HepG2 (cell line): Measurements from ENCODE around the gene SKI. TPM values are rescaled to one million over a fixed set of nuclear protein-coding genes. Genes with fewer than 3 reads are reported as not detected.

Source experiments
- BRD4 ChIP-seq: sonication (generic); formaldehyde crosslinking; IDR thresholded peaks from 2 replicates; pipeline ENCODE4 v1.4.0; 2020; ENCODE audit warnings: missing genetic modification reagents
- CENPT ChIP-seq: sonication (generic); formaldehyde crosslinking; IDR thresholded peaks from 2 replicates; pipeline ENCODE4 v1.8.0; 2022; ENCODE audit warnings: low read depth, mild to moderate bottlenecking, moderate library complexity, missing genetic modification reagents
- HCFC1 ChIP-seq: fragments of 150-350 bp; IDR thresholded peaks from 2 replicates; pipeline ENCODE4 v1.6.1; 2014; ENCODE audit warnings: low read depth, low read length
- KIAA2018 ChIP-seq: sonication (generic); formaldehyde crosslinking; IDR thresholded peaks from 2 replicates; pipeline ENCODE4 v1.5.0; 2020; ENCODE audit warnings: mild to moderate bottlenecking, missing genetic modification reagents, borderline replicate concordance
- MAFG ChIP-seq: sonication (generic); formaldehyde crosslinking; IDR thresholded peaks from 2 replicates; pipeline ENCODE4 v1.5.1; 2020; ENCODE audit warnings: mild to moderate bottlenecking, missing genetic modification reagents
- NFAT5 ChIP-seq: sonication (generic); formaldehyde crosslinking; IDR thresholded peaks from 2 replicates; pipeline ENCODE4 v1.4.0; 2020; ENCODE audit warnings: missing genetic modification reagents
- PPARG ChIP-seq: conservative IDR thresholded peaks from 2 replicates; pipeline ENCODE4 v1.6.1; 2016; ENCODE audit warnings: missing biosample characterization, missing genetic modification reagents
- SALL1 ChIP-seq: sonication (generic); formaldehyde crosslinking; IDR thresholded peaks from 2 replicates; pipeline ENCODE4 v1.8.0; 2022; ENCODE audit warnings: mild to moderate bottlenecking, missing genetic modification reagents
- TEF ChIP-seq: sonication (generic); formaldehyde crosslinking; IDR thresholded peaks from 2 replicates; pipeline ENCODE4 v1.5.0; 2020; ENCODE audit warnings: missing genetic modification reagents
- ZBTB7B ChIP-seq: sonication (generic); formaldehyde crosslinking; IDR thresholded peaks from 2 replicates; pipeline ENCODE4 v1.4.0; 2020; ENCODE audit warnings: missing genetic modification reagents
- ZNF343 ChIP-seq: sonication (generic); formaldehyde crosslinking; IDR thresholded peaks from 2 replicates; pipeline ENCODE4 v1.4.0; 2020; ENCODE audit warnings: mild to moderate bottlenecking, missing genetic modification reagents
- ZNF446 ChIP-seq: sonication (generic); formaldehyde crosslinking; IDR thresholded peaks from 2 replicates; pipeline ENCODE4 v1.5.0; 2020; ENCODE audit warnings: mild to moderate bottlenecking, missing genetic modification reagents
- ZNF576 ChIP-seq: sonication (generic); formaldehyde crosslinking; IDR thresholded peaks from 2 replicates; pipeline ENCODE4 v1.4.0; 2020; ENCODE audit warnings: mild to moderate bottlenecking, missing genetic modification reagents
- ZNF784 ChIP-seq: sonication (generic); formaldehyde crosslinking; IDR thresholded peaks from 2 replicates; pipeline ENCODE4 v1.5.1; 2020; ENCODE audit warnings: missing genetic modification reagents, mild to moderate bottlenecking, borderline replicate concordance
- ZNF792 ChIP-seq: IDR thresholded peaks from 2 replicates; pipeline ENCODE4 v1.6.1; 2016
- polyA plus RNA-seq, 8 experiments: library from polyadenylated mRNA; depleted of rRNA in 3 of 8; stranded (reverse) in 7 of 8; unstranded in 1 of 8; fragments of >200 nt; fragmentation: Illumina TruSeq in 4 of 8; extraction: Trizol in 4 of 8; gene quantifications; 2 replicates each; pipeline versions ENCODE4 v1.2.1 to v1.2.3, GENCODE V29; 2011 to 2016; ENCODE audit warnings: low read depth in 4 of 8, missing spikeins in 1 of 8, mixed read lengths in 1 of 8; ENCODE audit not compliant: insufficient read depth in 1 of 8
- total RNA-seq, 5 experiments: library from RNA; depleted of rRNA; stranded (reverse); fragments of >200 nt; fragmentation: Illumina TruSeq; extraction: Trizol; gene quantifications; 2 replicates each; pipeline ENCODE4 v1.2.3, GENCODE V29; 2016; ENCODE audit warnings: low read depth in 1 of 5

SKI gene
- total and polyA plus RNA-seq, 2 of the 13 experiments (the other 11 are each of a cell fraction or from before 2014, with no cell fraction given), result 4.7 to 6.9 TPM

- TF ChIP-seq TEF (CRISPR knock-in tag), result no peak
- no peak for TF ChIP-seq HCFC1
- TF ChIP-seq ZNF792 (CRISPR knock-in tag), result peak; percentile 51; the same call in 1 of the 2 replicates
- peak; percentile 88 for TF ChIP-seq PPARG (CRISPR knock-in tag)
- TF ChIP-seq BRD4 (CRISPR knock-in tag), result peak; percentile 16; the same call in 1 of the 2 replicates
- no peak for TF ChIP-seq CENPT (CRISPR knock-in tag)
- TF ChIP-seq ZNF576 (CRISPR knock-in tag), result no peak
- no peak for TF ChIP-seq MAFG (CRISPR knock-in tag)
- no peak for TF ChIP-seq ZNF446 (CRISPR knock-in tag)
- peak; percentile 48; the same call in 1 of the 2 replicates for TF ChIP-seq SALL1 (CRISPR knock-in tag)
- no peak for TF ChIP-seq NFAT5 (CRISPR knock-in tag)
- TF ChIP-seq ZBTB7B (CRISPR knock-in tag), result peak; percentile 97
- TF ChIP-seq KIAA2018 (CRISPR knock-in tag), result no peak
- no peak for TF ChIP-seq ZNF784 (CRISPR knock-in tag)
- peak; percentile 67; the same call in 1 of the 2 replicates for TF ChIP-seq ZNF343 (CRISPR knock-in tag)
Measured at GRCh38 chr1:2250721-2251281, 22.7 kb downstream of the SKI start (continued).
